Prostate gland (tissue), 2 donors: ENCODE measurements around the gene ZC3H18. TPM values are rescaled to one million over a fixed set of nuclear protein-coding genes. Genes with fewer than 3 reads are reported as not detected.

ENCODE experiments used
- DNase-seq: peaks from one replicate; pipeline ENCODE4 v3.0.0-alpha.2; 2019; ENCODE audit warnings: low spot score
- H3K27ac ChIP-seq, 2 donors: fragments of 200-600 bp; sonication (generic); 2 replicates each; pipeline ENCODE4 v1.5.1; 2017 to 2019
- H3K27me3 ChIP-seq: fragments of 200-600 bp; sonication (generic); replicated peaks from 2 replicates; pipeline ENCODE4 v1.5.1; 2019; ENCODE audit not compliant: insufficient read depth
- H3K36me3 ChIP-seq, 2 donors: fragments of 200-600 bp; sonication (generic); 1 replicate in 1 of 2; 2 replicates in 1 of 2; pipeline versions ENCODE4 v1.5.1 to v1.8.1; 2017 to 2019
- H3K4me1 ChIP-seq: fragments of 200-600 bp; sonication (generic); replicated peaks from 2 replicates; pipeline ENCODE4 v1.5.1; 2019
- H3K4me3 ChIP-seq, 2 donors: fragments of 200-600 bp; sonication (generic); 2 replicates each; pipeline ENCODE4 v1.5.1; 2017 to 2019
- H3K9me3 ChIP-seq: fragments of 200-600 bp; sonication (generic); 2 replicates; pipeline ENCODE4 v1.5.1; 2017
- CTCF ChIP-seq, 4 experiments: fragments of 200-600 bp in 2 of 4; fragments of 450-650 bp in 2 of 4; sonication (generic) in 2 of 4; IDR thresholded peaks; 1 replicate in 3 of 4; 2 replicates in 1 of 4; pipeline ENCODE4 v1.5.1; 2016 to 2019; ENCODE audit warnings: antibody characterized with exemption in 4 of 4, mild to moderate bottlenecking in 2 of 4, moderate library complexity in 2 of 4
- POLR2A ChIP-seq: fragments of 450-650 bp; IDR thresholded peaks from one replicate; pipeline ENCODE4 v1.6.1; 2016; ENCODE audit warnings: antibody characterized with exemption, mild to moderate bottlenecking
- POLR2AphosphoS5 ChIP-seq: sonication (generic); formaldehyde crosslinking; IDR thresholded peaks from one replicate; pipeline ENCODE4 v1.6.1; 2017; ENCODE audit warnings: antibody characterized with exemption
- WGBS: methylation state at CpG from one replicate; pipeline ENCODE4 v1.1.5; 2018; 5-methylcytosine and 5-hydroxymethylcytosine counted together
- intact Hi-C: fragments of 100-400 bp; cut with DNase I; formaldehyde crosslinking; loops from one replicate; pipeline ENCODE4 v1.14.2; 2022
- total RNA-seq, 2 donors: library from RNA; depleted of rRNA; stranded (reverse); fragments of >200 nt; gene quantifications; one replicate each; pipeline ENCODE4 v1.1.0, GENCODE V29; 2016

Gene ZC3H18
- total RNA-seq, 2 donors from 2014 or later = 26.7 to 50.7 TPM

GRCh38 chr16:88652762-88653063, 82.5 kb downstream of the ZC3H18 start:
- no peak for DNase-seq
- no peak for TF ChIP-seq CTCF (IDR thresholded peaks at IDR 0.05)
- TF ChIP-seq POLR2AphosphoS5 = no peak
- no peak for TF ChIP-seq POLR2A
- Histone ChIP-seq H3K9me3 (no peaks in the 10 kb centered on the region), H3K27me3 (no peaks in the 10 kb centered on the region), H3K27ac (no peak overlapping the region), H3K4me3 (no peak overlapping the region), H3K4me1 (no peaks in the 10 kb centered on the region), H3K36me3 (peaks cover 0 to 5% of the 10 kb centered on the region in 2 donors)
- WGBS = 95% methylated on average over 8 of the region's 8 CpGs
- intact Hi-C loops = no loop called here

GRCh38 chr16:88653101-88653500, 82.9 kb downstream of the ZC3H18 start:
- Histone ChIP-seq H3K27ac (no peak overlapping the region), H3K4me3 (no peak overlapping the region), H3K36me3 (peaks cover 0 to 5% of the 10 kb centered on the region in 2 donors), H3K4me1 (no peaks in the 10 kb centered on the region), H3K27me3 (no peaks in the 10 kb centered on the region), H3K9me3 (no peaks in the 10 kb centered on the region)
- 91% methylated on average over 13 of the region's 13 CpGs for WGBS
- TF ChIP-seq POLR2A (no peak), CTCF (IDR thresholded peaks at IDR 0.05) (no peak), POLR2AphosphoS5 (no peak)
- intact Hi-C loops = no loop called here
- DNase-seq = no peak

- no peak for DNase-seq
- no peak overlapping the region for H3K27ac ChIP-seq
- TF ChIP-seq CTCF (IDR thresholded peaks at IDR 0.05) = no peak
- no peak for TF ChIP-seq POLR2AphosphoS5
- TF ChIP-seq POLR2A = no peak
- 85% methylated on average over 32 of the region's 32 CpGs for WGBS
- H3K27me3 ChIP-seq = no peaks in the 10 kb centered on the region
- H3K9me3 ChIP-seq = no peaks in the 10 kb centered on the region
- intact Hi-C loops = no loop called here
- H3K36me3 ChIP-seq = peaks cover 0 to 5% of the 10 kb centered on the region in 2 donors
- H3K4me1 ChIP-seq = no peaks in the 10 kb centered on the region
- H3K4me3 ChIP-seq = no peak overlapping the region
These were observed 83.6 kb downstream of the ZC3H18 start for GRCh38 chr16:88653596-88654362.

- no peak overlapping the region for H3K27ac ChIP-seq
- H3K36me3 ChIP-seq = peaks cover 0 to 5% of the 10 kb centered on the region in 2 donors
- 90% methylated on average over 27 of the region's 28 CpGs for WGBS
- no peaks in the 10 kb centered on the region for H3K9me3 ChIP-seq
- intact Hi-C loops = no loop called here
- H3K27me3 ChIP-seq = no peaks in the 10 kb centered on the region
- H3K4me3 ChIP-seq = no peak overlapping the region
- TF ChIP-seq CTCF (IDR thresholded peaks at IDR 0.05) (no peak), POLR2AphosphoS5 (no peak), POLR2A (no peak)
- H3K4me1 ChIP-seq = no peaks in the 10 kb centered on the region
- DNase-seq = no peak
These were observed 84.3 kb downstream of the ZC3H18 start for GRCh38 chr16:88654363-88655052.
